ENCODE data around the gene EIF3A.
A peak's percentile ranks its signal among the peaks of the same experiment; 100 is the strongest.
"Not testable (repeated sequence)": the region's sequence is repeated elsewhere in the genome, so short reads cannot be mapped to it uniquely, and the experiment has no call there.

Gene EIF3A, protein sequence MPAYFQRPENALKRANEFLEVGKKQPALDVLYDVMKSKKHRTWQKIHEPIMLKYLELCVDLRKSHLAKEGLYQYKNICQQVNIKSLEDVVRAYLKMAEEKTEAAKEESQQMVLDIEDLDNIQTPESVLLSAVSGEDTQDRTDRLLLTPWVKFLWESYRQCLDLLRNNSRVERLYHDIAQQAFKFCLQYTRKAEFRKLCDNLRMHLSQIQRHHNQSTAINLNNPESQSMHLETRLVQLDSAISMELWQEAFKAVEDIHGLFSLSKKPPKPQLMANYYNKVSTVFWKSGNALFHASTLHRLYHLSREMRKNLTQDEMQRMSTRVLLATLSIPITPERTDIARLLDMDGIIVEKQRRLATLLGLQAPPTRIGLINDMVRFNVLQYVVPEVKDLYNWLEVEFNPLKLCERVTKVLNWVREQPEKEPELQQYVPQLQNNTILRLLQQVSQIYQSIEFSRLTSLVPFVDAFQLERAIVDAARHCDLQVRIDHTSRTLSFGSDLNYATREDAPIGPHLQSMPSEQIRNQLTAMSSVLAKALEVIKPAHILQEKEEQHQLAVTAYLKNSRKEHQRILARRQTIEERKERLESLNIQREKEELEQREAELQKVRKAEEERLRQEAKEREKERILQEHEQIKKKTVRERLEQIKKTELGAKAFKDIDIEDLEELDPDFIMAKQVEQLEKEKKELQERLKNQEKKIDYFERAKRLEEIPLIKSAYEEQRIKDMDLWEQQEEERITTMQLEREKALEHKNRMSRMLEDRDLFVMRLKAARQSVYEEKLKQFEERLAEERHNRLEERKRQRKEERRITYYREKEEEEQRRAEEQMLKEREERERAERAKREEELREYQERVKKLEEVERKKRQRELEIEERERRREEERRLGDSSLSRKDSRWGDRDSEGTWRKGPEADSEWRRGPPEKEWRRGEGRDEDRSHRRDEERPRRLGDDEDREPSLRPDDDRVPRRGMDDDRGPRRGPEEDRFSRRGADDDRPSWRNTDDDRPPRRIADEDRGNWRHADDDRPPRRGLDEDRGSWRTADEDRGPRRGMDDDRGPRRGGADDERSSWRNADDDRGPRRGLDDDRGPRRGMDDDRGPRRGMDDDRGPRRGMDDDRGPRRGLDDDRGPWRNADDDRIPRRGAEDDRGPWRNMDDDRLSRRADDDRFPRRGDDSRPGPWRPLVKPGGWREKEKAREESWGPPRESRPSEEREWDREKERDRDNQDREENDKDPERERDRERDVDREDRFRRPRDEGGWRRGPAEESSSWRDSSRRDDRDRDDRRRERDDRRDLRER (N-terminal part only)

DNA sequence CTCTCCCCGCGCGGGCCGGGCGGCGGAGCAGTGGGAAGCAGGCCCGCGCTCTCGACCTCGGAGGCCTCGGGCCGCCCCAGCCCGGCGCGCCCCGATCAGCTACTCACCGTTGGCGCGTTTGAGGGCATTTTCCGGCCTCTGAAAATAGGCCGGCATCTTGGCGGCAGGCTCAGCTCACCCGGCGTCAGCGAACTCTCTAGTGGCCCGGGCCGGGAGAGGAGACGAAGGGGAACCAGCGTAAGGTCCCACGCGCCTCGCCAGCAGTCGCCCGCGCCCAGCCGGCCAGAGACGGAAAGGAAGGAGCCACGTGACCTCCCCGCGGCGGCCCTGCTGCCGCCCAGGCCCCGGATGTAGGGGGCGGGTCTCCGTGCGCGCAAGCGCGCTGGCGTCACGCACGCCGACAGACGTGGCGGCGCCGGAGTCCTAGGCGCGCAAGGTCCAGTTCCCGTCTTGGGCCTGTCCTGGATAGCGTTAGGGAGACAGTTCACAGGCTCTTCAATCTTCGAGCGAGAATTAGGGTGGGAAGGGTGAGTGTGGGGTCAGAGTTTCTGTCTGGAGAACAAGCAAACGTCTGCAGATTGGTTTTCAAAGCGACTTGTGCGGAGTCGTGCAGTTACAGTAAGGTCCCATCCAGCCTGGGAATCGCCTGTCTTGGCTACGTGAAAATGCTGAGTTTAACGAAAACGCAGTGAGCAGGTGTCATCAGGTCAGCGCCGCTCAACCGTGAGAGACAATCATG, at the start of gene EIF3A:
EIF3A (minus strand) TSS at position 297 of the 739 bp plus-strand sequence; CDS start at position 156, 141 bp downstream.
- DNase-seq, result peak; percentile 70 to 82

DNA sequence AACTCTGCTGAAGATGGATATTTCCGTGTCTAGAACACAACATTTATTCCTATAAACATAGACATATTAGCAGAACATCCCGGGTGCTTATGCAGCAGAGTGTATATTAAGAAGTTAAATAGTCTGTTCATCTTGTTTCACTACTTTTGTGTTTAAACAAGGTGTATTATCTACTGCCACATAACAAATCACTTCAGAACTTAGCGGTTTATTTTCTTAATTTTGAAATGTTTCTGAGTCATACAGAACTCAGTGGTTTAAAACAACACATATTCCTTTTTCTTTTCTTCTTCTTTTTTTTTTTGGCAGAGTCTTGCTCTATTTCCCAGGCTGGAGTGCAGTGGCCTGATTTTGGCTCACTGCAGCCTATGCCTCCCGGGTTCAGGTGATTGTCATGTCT, 49.1 kb upstream of the EIF3A start:
- DNase-seq, result no peak

DNA sequence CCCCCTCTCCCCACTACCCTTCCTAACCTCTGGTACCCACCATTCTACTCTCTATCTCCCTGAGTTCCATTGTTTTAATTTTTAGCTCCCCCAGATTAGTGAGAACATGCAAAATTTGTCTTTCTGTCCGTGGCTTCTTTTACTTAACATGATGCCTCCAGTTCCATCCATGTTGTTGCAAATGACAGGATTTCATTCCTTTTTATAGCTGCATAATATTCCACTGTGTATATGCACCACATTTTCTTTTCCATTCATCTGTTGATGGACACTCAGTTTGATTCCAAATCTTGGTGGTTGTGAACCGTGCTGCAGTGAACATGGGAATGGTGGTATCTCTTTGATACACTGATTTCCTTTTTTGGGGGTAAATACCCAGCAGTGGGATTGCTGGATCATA, 45.3 kb upstream of the EIF3A start:
- no peak for DNase-seq

GRCh38 chr10:119120875-119121274, 40.3 kb upstream of the EIF3A start:
- DNase-seq, result no peak

- DNase-seq, result no peak
These were observed 39.8 kb upstream of the EIF3A start for GRCh38 chr10:119120413-119120867.

DNA sequence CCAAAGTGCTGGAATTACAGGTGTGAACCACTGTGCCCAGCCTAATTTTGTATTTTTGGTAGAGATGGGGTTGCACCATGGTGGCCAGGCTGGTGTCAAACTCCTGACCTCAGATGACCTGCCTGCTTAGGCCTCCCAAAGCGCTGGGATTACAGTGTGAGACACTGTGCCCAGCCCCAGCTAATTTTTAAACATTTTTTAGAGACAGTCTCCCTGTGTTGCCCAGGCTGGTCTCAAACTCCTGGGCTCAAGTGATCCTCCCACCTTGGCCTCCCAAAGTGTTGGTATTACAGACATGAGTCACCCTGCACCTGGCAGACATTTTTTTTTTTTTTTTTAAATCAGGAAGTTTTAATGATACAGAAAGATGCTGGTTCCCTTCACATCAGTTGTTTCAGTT, 38.8 kb upstream of the EIF3A start:
- DNase-seq, result no peak

DNA sequence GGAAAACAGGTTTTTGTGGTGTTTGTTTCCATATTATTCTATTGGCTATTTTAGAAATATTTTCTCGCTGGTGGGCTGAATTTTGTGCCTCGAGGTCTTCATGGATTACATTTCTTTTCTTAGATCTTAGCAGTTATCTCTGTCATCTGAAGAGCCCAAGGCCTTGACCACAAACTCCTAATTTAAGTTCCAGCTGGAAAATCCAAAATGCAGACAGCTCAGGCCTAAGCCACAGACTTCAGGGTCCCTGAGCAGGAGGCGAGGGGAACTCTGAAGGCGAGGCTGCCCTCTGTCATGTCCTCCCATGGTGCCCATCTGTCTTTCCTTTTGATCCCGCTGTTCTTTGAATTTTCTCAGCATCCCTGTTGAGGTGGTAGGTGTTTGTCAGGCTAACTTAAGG, 37.6 kb upstream of the EIF3A start:
- DNase-seq, result no peak

GRCh38 chr10:119116326-119116951, 35.8 kb upstream of the EIF3A start:
- no peak for DNase-seq

GRCh38 chr10:119115926-119116325, 35.3 kb upstream of the EIF3A start:
- no peak for DNase-seq

GRCh38 chr10:119113751-119114732, 33.4 kb upstream of the EIF3A start:
- DNase-seq, result no peak

GRCh38 chr10:119112056-119112455, 31.4 kb upstream of the EIF3A start:
- DNase-seq, result peak in 1 of 2 donors; percentile 18

- not testable (repeated sequence) for DNase-seq
These were observed 27.2 kb upstream of the EIF3A start for GRCh38 chr10:119107771-119108170.

DNA sequence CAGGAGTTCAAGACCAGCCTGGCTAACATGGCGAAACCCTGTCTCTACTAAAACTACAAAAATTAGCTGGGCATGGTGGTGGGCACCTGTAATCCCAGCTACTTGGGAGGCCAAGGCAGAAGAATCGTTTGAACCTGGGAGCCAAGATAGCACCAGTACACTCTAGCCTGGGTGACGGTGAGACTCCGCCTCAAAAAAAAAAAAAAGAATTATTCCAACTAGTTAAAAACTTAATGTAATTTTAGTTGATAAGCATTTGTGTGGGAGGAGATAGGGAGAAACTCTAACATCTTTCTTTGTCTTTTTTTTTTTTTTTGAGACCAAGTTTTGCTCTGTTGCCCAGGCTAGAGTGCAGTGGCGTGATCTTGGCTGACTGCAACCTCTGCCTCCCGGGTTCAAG, 26.5 kb upstream of the EIF3A start:
- not testable (repeated sequence) for DNase-seq

- not testable (repeated sequence) for DNase-seq
These were observed 25.3 kb upstream of the EIF3A start for GRCh38 chr10:119105899-119106298.

GRCh38 chr10:119105155-119105554, 24.5 kb upstream of the EIF3A start:
- DNase-seq, result no peak

DNA sequence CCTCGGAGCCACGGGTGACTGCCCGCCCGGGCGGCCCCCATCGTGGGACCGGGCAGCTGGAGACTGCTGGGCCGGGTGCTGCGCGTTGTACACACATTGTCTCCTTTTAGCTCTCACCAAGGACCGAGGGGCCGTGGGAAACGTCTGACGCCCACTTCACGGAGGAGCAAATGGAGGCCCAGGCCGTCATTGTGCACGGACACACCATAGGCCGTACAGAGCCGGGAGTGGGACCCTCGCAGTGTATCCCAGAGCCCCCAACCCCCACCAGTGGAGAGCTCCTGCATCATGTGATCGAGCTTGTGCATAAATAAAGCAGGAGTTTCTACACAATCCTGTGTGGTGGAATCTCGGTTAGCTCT, 24.0 kb upstream of the EIF3A start:
- peak in 1 of 2 donors; percentile 18 for DNase-seq

DNA sequence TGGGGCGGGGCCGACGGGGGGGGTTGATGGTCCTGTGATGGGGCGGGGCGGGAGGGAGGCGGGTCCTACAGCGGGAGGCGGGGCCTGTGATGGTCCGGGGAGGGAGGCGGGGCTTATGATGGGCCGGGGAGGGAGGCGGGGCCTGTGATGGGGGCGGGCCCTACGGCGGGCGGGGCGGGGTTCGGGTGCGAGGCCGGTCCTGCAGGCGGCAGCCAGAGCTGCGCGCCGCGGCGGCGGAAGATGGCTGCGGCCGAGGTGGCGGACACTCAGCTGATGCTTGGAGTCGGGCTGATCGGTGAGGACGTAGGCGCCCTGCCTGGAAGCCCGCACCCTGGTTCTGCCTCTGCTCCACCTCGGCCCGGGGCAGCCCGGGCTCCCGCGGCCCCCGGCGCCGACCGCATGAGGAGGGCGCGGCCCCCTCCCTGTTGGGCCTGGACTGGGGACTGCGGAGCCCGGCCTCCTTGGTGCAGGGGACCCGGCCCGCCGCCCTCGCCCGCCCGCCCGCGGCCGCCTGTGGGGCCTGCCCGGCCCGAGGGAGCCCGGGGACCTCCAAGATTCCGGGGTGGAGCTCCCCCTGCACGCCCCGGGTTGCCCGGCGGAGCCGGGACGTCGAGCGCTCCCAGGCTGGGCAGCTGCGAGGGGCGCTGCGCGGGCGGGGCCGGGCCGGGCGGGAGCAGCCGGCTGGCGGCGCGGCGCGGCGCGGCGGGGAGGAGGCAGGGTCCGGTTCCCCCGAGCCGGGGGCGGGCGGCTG, 23.5 kb upstream of the EIF3A start, which contains the start of gene DENND10:
DENND10 (plus strand) TSS at position 211 of the 751 bp plus-strand sequence; CDS start at position 241, 30 bp downstream.
- DNase-seq, result peak; percentile 34 to 68

DNA sequence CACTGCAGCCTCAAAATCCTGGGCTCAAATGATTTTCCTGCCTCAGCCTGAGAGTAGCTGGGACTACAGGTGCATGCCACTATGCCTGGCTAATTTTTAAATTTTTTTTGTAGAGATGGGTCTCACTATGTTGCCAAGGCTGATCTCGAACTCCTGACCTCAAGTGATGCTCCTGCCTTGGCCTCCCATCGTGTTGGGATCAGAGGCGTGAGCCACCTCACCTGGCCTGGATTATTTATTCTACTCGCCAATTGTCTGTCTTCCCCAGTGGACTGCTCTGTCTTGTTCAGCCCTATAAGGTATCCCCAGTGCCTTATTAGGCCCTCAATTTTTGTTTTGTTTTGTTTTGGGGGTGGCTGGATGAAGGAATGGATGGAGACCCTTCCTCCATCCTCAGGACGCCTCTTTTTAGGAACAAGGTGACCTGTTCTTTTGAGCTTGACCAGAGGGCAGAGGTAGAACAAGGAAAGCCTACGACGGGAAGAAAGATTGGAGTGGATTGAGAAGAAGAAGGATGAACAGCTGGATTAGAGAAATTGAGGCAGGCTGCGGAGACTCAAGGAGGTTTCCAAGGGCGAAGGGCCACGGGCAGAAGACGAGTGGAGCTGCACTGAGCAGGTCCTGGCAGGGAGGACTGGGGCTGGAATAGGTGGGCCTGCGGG, 22.8 kb upstream of the EIF3A start:
- DNase-seq, result no peak
